OCI-LY3 (cell line): ENCODE results near the gene ACSBG1.

ENCODE experiments used
- H2AFZ ChIP-seq: fragments of 200-600, 300-600 bp; shearing (Covaris generic); 2 replicates; pipeline ENCODE4 v1.6.0; 2014; ENCODE audit warnings: antibody characterized with exemption, low read depth, low read length
- H3K27ac ChIP-seq: fragments of 200-600, 300-600 bp; sonication (generic); 2 replicates; pipeline ENCODE4 v1.5.1; 2014; ENCODE audit warnings: mild to moderate bottlenecking, low read length, moderate library complexity, mixed read lengths
- H3K27me3 ChIP-seq: fragments of 200-600, 300-600 bp; sonication (generic); 2 replicates; pipeline ENCODE4 v1.6.1; 2014; ENCODE audit warnings: low read depth, low read length, mixed read lengths
- H3K36me3 ChIP-seq: fragments of 200-600, 300-600 bp; sonication (generic); replicated peaks from 2 replicates; pipeline ENCODE3; 2014; ENCODE audit warnings: low read depth, low read length, mixed read lengths
- H3K4me1 ChIP-seq: fragments of 300-600, 200-600 bp; sonication (generic); 2 replicates; pipeline ENCODE4 v1.6.1; 2014; ENCODE audit warnings: low read length, mixed read lengths
- H3K4me2 ChIP-seq: fragments of 200-600, 300-600 bp; sonication (generic); 2 replicates; pipeline ENCODE4 v1.6.1; 2014; ENCODE audit warnings: low read length, mixed read lengths
- H3K4me3 ChIP-seq: fragments of 300-600, 200-600 bp; sonication (generic); 2 replicates; pipeline ENCODE4 v1.5.1; 2014; ENCODE audit warnings: antibody characterized with exemption, mild to moderate bottlenecking, low read length, moderate library complexity
- H3K79me2 ChIP-seq: fragments of 300-600, 200-600 bp; shearing (Covaris generic); 2 replicates; pipeline ENCODE4 v1.6.1; 2014; ENCODE audit warnings: mild to moderate bottlenecking, low read length, mixed read lengths
- H3K9ac ChIP-seq: fragments of 300-600, 200-600 bp; shearing (Covaris generic); 2 replicates; pipeline ENCODE4 v1.6.0; 2014; ENCODE audit warnings: mild to moderate bottlenecking, low read length, moderate library complexity
- H3K9me3 ChIP-seq: fragments of 200-600, 300-600 bp; shearing (Covaris generic); 2 replicates; pipeline ENCODE4 v1.6.1; 2014; ENCODE audit warnings: low read length, mixed read lengths; ENCODE audit not compliant: insufficient read depth
- H4K20me1 ChIP-seq: fragments of 200-600, 300-600 bp; sonication (generic); 2 replicates; pipeline ENCODE4 v1.6.1; 2016; ENCODE audit warnings: low read length, mixed read lengths; ENCODE audit not compliant: insufficient read depth
- EZH2phosphoT487 ChIP-seq: fragments of 200-600 bp; shearing (Covaris generic); IDR thresholded peaks from 2 replicates; pipeline ENCODE4 v1.6.1; 2018; ENCODE audit warnings: antibody characterized with exemption, mixed run types, low read depth
- TF ChIP-seq, protein P1 (sequence below): fragments of 200-600, 300-600 bp; sonication (generic); IDR thresholded peaks from 2 replicates; pipeline ENCODE4 v1.5.1; 2014; ENCODE audit warnings: antibody characterized with exemption, low read length, low read depth

ACSBG1 gene

DNA sequence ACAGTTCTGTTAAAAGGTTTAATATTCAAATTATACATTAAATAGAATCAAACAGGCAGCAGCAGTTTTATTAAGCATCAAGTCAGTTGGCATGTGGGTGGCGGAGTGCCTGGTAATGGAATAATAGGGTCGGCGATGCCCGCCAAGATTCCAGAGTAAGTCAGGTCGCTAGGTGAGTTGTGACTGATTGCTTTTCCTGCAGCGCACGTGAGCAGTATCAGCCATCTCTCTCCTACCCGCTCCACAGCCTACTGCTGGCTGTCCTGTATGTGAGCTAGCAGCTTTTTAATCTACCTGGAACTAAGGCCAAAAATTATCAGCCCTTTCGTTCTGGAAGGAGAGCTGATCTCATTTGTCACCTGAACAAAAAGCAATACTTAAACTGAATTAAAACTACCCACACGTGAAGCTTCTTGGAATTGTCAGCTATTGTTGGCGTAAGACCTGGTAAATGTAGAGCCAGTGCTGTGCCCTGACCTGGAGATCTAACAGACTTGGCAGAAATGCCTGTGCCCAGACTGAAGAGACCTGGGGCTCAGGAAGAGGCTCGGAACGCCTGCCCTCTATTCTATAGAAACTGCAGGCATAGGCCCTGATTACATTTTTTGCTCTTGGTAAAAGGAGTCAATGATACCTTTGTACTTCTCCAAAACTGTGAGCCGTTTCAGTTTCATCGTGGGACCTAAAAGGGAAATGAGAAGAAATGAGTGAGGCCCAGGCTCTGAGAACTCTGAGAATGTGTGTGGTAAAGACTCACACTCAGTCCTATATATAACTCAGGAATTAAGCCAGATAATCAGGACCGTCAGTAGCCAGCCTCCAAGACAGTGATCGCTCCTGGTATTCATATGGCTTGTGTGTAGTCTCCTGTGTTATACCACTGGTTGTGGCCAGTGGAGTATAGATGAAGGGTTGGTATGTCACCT is 63.3 kb downstream of the ACSBG1 start:
- Histone ChIP-seq H3K9me3 (peaks cover 7% of the 10 kb centered on the region; the same call in 1 of the 2 replicates), H3K4me1 (peaks cover 95% of the 10 kb centered on the region), H3K4me3 (peak overlapping the region; percentile 23; the same call in 1 of the 2 replicates), H3K27me3 (no peaks in the 10 kb centered on the region), H3K4me2 (peak overlapping the region; percentile 60), H2AFZ (no peak overlapping the region), H3K79me2 (peaks cover 31% of the 10 kb centered on the region), H4K20me1 (no peaks in the 10 kb centered on the region), H3K27ac (peak overlapping the region; percentile 97), H3K9ac (peak overlapping the region; percentile 79), H3K36me3 (peaks cover 47% of the 10 kb centered on the region)
- no peak for TF ChIP-seq EZH2phosphoT487

DNA sequence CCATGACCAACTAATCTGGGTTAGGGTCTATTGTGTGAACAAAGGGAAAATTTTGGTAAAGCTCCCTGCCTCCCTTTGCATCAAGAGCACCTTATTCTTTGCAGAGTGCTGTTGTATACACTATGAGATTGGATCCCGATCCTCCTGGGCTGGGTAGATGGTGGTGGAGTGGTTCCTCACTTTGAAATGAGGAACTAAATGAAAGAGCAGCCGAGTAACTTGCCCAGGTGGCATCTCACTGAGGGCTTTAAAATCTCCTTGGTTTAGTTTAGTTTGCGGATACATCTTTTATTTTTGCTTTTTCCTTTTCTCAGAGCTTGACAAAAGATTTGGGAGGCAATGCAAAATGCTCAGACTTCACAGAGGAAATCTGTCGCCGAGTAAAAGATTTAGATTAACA is 65.8 kb downstream of the ACSBG1 start:
- H3K9me3 ChIP-seq = peaks cover 7% of the 10 kb centered on the region; the same call in 1 of the 2 replicates
- no peak overlapping the region; the same call in 1 of the 2 replicates for H3K4me3 ChIP-seq
- no peaks in the 10 kb centered on the region for H4K20me1 ChIP-seq
- peaks cover 39% of the 10 kb centered on the region for H3K79me2 ChIP-seq
- peak overlapping the region; percentile 79 for H3K9ac ChIP-seq
- no peak overlapping the region for H2AFZ ChIP-seq
- peak overlapping the region; percentile 66 for H3K4me2 ChIP-seq
- no peaks in the 10 kb centered on the region for H3K27me3 ChIP-seq
- H3K27ac ChIP-seq = peak overlapping the region; percentile 97
- H3K36me3 ChIP-seq = peaks cover 60% of the 10 kb centered on the region
- H3K4me1 ChIP-seq = peaks cover 75% of the 10 kb centered on the region
- TF ChIP-seq EZH2phosphoT487 = no peak
- TF ChIP-seq, protein P1, sequence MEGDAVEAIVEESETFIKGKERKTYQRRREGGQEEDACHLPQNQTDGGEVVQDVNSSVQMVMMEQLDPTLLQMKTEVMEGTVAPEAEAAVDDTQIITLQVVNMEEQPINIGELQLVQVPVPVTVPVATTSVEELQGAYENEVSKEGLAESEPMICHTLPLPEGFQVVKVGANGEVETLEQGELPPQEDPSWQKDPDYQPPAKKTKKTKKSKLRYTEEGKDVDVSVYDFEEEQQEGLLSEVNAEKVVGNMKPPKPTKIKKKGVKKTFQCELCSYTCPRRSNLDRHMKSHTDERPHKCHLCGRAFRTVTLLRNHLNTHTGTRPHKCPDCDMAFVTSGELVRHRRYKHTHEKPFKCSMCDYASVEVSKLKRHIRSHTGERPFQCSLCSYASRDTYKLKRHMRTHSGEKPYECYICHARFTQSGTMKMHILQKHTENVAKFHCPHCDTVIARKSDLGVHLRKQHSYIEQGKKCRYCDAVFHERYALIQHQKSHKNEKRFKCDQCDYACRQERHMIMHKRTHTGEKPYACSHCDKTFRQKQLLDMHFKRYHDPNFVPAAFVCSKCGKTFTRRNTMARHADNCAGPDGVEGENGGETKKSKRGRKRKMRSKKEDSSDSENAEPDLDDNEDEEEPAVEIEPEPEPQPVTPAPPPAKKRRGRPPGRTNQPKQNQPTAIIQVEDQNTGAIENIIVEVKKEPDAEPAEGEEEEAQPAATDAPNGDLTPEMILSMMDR = no peak

DNA sequence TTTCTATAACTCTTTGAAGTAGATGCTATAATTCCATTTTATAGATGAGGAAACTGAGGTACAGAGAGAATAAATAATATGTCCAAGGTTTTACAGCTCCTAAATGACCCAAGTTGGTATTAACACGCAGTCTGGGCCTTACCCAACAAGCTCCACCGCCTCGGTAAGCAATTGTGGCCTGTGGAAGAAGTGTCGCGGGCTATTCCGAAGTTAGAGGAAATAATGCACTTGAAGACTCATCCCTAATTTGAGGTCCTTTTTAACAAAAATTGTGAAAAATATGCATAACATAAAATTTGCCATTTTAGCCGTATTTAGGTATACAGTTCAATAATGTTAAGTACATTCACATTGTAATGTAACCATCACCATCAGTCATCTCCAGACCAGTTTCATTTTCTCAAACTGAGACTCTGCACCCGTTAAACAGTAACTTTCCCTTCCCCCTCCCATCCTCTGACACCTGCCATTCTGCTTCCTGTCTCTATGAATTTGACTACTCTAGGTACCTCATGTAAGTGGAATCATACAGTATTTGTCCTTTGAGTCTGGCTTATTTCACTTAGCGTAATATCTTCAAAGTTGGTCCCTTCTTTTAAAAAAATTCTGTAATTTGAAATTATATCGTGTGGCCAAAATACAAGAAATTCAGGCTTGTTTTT is 67.0 kb downstream of the ACSBG1 start:
- TF ChIP-seq, protein P1 = no peak
- no peak for TF ChIP-seq EZH2phosphoT487
- Histone ChIP-seq H3K4me3 (peak overlapping the region; percentile 35), H3K79me2 (peaks cover 34% of the 10 kb centered on the region), H3K9me3 (peaks cover 5% of the 10 kb centered on the region; the same call in 1 of the 2 replicates), H3K4me1 (peaks cover 63% of the 10 kb centered on the region), H3K36me3 (peaks cover 58% of the 10 kb centered on the region), H4K20me1 (no peaks in the 10 kb centered on the region), H3K27ac (peak overlapping the region; percentile 97), H3K4me2 (peak overlapping the region; percentile 66), H3K27me3 (no peaks in the 10 kb centered on the region), H3K9ac (peak overlapping the region; percentile 79), H2AFZ (no peak overlapping the region)

GRCh38 chr15:78164010-78164409 is 70.4 kb downstream of the ACSBG1 start:
- Histone ChIP-seq H4K20me1 (no peaks in the 10 kb centered on the region), H2AFZ (no peak overlapping the region), H3K9me3 (no peaks in the 10 kb centered on the region), H3K4me1 (peaks cover 29% of the 10 kb centered on the region), H3K27me3 (no peaks in the 10 kb centered on the region), H3K36me3 (peaks cover 55% of the 10 kb centered on the region), H3K4me2 (no peak overlapping the region), H3K9ac (no peak overlapping the region), H3K4me3 (no peak overlapping the region), H3K79me2 (peaks cover 31% of the 10 kb centered on the region), H3K27ac (no peak overlapping the region; the same call in 1 of the 2 replicates)
- TF ChIP-seq EZH2phosphoT487 = no peak
- TF ChIP-seq, protein P1 = no peak
